Measurements from ENCODE around the gene SNX5. TPM values are rescaled to one million over a fixed set of nuclear protein-coding genes. Genes with fewer than 3 reads are reported as not detected.

Gene SNX5
- total and polyA plus RNA-seq, 2 of the 13 experiments (the other 11 are each of a cell fraction or from before 2014, with no cell fraction given) = 664 to 1,040 TPM

DNA sequence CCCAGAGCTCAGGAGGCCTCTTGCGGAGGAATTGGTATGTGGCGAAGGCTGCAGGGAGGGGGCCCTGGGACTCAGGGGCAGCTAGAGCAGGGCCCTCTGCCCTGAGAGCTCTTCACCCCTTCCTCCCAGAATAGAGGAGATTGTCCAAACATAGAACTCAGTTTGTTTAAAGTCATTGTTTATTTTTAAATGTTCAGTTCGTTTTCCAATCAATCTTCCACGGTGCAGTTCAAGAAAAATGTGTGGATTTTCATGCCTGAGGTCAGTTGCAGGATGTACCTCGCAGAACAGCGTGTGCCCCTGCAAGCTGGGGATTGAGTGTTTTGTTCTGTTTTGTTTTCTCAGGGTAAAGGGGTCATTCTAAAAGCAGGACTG, 37.4 kb upstream of the SNX5 start (continued):
- TF ChIP-seq, protein P1, sequence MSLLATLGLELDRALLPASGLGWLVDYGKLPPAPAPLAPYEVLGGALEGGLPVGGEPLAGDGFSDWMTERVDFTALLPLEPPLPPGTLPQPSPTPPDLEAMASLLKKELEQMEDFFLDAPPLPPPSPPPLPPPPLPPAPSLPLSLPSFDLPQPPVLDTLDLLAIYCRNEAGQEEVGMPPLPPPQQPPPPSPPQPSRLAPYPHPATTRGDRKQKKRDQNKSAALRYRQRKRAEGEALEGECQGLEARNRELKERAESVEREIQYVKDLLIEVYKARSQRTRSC (CRISPR knock-in tag; IDR thresholded peaks at IDR 0.05; ENCODE audit: low read depth) = no peak
- TF ChIP-seq, protein P2, sequence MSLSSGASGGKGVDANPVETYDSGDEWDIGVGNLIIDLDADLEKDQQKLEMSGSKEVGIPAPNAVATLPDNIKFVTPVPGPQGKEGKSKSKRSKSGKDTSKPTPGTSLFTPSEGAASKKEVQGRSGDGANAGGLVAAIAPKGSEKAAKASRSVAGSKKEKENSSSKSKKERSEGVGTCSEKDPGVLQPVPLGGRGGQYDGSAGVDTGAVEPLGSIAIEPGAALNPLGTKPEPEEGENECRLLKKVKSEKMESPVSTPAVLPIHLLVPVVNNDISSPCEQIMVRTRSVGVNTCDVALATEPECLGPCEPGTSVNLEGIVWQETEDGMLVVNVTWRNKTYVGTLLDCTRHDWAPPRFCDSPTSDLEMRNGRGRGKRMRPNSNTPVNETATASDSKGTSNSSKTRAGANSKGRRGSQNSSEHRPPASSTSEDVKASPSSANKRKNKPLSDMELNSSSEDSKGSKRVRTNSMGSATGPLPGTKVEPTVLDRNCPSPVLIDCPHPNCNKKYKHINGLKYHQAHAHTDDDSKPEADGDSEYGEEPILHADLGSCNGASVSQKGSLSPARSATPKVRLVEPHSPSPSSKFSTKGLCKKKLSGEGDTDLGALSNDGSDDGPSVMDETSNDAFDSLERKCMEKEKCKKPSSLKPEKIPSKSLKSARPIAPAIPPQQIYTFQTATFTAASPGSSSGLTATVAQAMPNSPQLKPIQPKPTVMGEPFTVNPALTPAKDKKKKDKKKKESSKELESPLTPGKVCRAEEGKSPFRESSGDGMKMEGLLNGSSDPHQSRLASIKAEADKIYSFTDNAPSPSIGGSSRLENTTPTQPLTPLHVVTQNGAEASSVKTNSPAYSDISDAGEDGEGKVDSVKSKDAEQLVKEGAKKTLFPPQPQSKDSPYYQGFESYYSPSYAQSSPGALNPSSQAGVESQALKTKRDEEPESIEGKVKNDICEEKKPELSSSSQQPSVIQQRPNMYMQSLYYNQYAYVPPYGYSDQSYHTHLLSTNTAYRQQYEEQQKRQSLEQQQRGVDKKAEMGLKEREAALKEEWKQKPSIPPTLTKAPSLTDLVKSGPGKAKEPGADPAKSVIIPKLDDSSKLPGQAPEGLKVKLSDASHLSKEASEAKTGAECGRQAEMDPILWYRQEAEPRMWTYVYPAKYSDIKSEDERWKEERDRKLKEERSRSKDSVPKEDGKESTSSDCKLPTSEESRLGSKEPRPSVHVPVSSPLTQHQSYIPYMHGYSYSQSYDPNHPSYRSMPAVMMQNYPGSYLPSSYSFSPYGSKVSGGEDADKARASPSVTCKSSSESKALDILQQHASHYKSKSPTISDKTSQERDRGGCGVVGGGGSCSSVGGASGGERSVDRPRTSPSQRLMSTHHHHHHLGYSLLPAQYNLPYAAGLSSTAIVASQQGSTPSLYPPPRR (CRISPR knock-in tag; IDR thresholded peaks at IDR 0.05; ENCODE audit: borderline replicate concordance) = no peak
- TF ChIP-seq, protein P3, sequence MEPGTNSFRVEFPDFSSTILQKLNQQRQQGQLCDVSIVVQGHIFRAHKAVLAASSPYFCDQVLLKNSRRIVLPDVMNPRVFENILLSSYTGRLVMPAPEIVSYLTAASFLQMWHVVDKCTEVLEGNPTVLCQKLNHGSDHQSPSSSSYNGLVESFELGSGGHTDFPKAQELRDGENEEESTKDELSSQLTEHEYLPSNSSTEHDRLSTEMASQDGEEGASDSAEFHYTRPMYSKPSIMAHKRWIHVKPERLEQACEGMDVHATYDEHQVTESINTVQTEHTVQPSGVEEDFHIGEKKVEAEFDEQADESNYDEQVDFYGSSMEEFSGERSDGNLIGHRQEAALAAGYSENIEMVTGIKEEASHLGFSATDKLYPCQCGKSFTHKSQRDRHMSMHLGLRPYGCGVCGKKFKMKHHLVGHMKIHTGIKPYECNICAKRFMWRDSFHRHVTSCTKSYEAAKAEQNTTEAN (CRISPR knock-in tag; conservative IDR thresholded peaks at IDR 0.05) = no peak
- TF ChIP-seq, protein P4, sequence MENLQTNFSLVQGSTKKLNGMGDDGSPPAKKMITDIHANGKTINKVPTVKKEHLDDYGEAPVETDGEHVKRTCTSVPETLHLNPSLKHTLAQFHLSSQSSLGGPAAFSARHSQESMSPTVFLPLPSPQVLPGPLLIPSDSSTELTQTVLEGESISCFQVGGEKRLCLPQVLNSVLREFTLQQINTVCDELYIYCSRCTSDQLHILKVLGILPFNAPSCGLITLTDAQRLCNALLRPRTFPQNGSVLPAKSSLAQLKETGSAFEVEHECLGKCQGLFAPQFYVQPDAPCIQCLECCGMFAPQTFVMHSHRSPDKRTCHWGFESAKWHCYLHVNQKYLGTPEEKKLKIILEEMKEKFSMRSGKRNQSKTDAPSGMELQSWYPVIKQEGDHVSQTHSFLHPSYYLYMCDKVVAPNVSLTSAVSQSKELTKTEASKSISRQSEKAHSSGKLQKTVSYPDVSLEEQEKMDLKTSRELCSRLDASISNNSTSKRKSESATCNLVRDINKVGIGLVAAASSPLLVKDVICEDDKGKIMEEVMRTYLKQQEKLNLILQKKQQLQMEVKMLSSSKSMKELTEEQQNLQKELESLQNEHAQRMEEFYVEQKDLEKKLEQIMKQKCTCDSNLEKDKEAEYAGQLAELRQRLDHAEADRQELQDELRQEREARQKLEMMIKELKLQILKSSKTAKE (CRISPR knock-in tag; IDR thresholded peaks at IDR 0.05; ENCODE audit: borderline replicate concordance) = no peak
- TF ChIP-seq ZNF713 (CRISPR knock-in tag; IDR thresholded peaks at IDR 0.05) (no peak), DR1 (CRISPR knock-in tag; IDR thresholded peaks at IDR 0.05) (no peak), HNRNPK (IDR thresholded peaks at IDR 0.05; ENCODE audit: low read depth, low read length, poor library complexity, severe bottlenecking) (no peak), HES4 (CRISPR knock-in tag; IDR thresholded peaks at IDR 0.05; ENCODE audit: borderline replicate concordance) (no peak), HCFC1 (IDR thresholded peaks at IDR 0.05; ENCODE audit: low read depth, low read length) (no peak), TOPORS (CRISPR knock-in tag; IDR thresholded peaks at IDR 0.05) (no peak)
- TF ChIP-seq, protein P5, sequence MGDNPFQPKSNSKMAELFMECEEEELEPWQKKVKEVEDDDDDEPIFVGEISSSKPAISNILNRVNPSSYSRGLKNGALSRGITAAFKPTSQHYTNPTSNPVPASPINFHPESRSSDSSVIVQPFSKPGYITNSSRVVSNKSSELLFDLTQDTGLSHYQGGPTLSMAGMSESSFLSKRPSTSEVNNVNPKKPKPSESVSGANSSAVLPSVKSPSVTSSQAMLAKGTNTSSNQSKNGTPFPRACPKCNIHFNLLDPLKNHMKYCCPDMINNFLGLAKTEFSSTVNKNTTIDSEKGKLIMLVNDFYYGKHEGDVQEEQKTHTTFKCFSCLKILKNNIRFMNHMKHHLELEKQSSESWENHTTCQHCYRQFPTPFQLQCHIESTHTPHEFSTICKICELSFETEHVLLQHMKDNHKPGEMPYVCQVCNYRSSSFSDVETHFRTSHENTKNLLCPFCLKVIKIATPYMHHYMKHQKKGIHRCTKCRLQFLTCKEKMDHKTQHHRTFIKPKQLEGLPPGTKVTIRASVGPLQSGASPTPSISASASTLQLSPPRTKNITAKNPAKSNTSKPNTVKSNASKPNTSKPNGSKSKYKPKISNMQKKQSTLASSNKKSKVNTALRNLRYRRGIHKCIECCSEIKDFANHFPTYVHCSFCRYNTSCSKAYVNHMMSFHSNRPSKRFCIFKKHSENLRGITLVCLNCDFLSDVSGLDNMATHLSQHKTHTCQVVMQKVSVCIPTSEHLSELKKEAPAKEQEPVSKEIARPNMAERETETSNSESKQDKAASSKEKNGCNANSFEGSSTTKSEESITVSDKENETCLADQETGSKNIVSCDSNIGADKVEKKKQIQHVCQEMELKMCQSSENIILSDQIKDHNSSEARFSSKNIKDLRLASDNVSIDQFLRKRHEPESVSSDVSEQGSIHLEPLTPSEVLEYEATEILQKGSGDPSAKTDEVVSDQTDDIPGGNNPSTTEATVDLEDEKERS (CRISPR knock-in tag; IDR thresholded peaks at IDR 0.05) = no peak
- TF ChIP-seq, protein P6, sequence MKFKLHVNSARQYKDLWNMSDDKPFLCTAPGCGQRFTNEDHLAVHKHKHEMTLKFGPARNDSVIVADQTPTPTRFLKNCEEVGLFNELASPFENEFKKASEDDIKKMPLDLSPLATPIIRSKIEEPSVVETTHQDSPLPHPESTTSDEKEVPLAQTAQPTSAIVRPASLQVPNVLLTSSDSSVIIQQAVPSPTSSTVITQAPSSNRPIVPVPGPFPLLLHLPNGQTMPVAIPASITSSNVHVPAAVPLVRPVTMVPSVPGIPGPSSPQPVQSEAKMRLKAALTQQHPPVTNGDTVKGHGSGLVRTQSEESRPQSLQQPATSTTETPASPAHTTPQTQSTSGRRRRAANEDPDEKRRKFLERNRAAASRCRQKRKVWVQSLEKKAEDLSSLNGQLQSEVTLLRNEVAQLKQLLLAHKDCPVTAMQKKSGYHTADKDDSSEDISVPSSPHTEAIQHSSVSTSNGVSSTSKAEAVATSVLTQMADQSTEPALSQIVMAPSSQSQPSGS (CRISPR knock-in tag; IDR thresholded peaks at IDR 0.05) = no peak
- TF ChIP-seq, protein P7, sequence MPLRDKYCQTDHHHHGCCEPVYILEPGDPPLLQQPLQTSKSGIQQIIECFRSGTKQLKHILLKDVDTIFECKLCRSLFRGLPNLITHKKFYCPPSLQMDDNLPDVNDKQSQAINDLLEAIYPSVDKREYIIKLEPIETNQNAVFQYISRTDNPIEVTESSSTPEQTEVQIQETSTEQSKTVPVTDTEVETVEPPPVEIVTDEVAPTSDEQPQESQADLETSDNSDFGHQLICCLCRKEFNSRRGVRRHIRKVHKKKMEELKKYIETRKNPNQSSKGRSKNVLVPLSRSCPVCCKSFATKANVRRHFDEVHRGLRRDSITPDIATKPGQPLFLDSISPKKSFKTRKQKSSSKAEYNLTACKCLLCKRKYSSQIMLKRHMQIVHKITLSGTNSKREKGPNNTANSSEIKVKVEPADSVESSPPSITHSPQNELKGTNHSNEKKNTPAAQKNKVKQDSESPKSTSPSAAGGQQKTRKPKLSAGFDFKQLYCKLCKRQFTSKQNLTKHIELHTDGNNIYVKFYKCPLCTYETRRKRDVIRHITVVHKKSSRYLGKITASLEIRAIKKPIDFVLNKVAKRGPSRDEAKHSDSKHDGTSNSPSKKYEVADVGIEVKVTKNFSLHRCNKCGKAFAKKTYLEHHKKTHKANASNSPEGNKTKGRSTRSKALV (CRISPR knock-in tag; IDR thresholded peaks at IDR 0.05) = no peak
